Epithelial cell of esophagus (primary cell): Measurements from ENCODE around the gene PPCDC.
"Not testable (repeated sequence)": the region's sequence is repeated elsewhere in the genome, so short reads cannot be mapped to it uniquely, and the experiment has no call there.

Source experiments
- DNase-seq: peaks from one replicate; pipeline ENCODE4 v3.0.0; 2010; ENCODE audit warnings: low read depth
- H3K4me3 ChIP-seq: 2 replicates; pipeline ENCODE4 v1.5.1; 2011; ENCODE audit warnings: mild to moderate bottlenecking, low read length, control low read depth
- CTCF ChIP-seq: IDR thresholded peaks from 2 replicates; pipeline ENCODE4 v1.5.1; 2011; ENCODE audit warnings: low read depth, mild to moderate bottlenecking, low read length, control low read depth, inconsistent platforms; ENCODE audit not compliant: insufficient read depth; ENCODE audit errors: missing control alignments

Gene PPCDC

GRCh38 chr15:75082689-75083088, 59.3 kb downstream of the PPCDC start:
- no peak for DNase-seq
- no peak overlapping the region for H3K4me3 ChIP-seq
- TF ChIP-seq CTCF, result no peak

GRCh38 chr15:75085708-75086107, 62.3 kb downstream of the PPCDC start:
- DNase-seq, H3K4me3 ChIP-seq: not testable (repeated sequence)

GRCh38 chr15:75089456-75090387, 66.3 kb downstream of the PPCDC start:
- H3K4me3 ChIP-seq, result no peak overlapping the region
- TF ChIP-seq CTCF, result no peak
- DNase-seq, result no peak

GRCh38 chr15:75090388-75090734, 67.0 kb downstream of the PPCDC start:
- H3K4me3 ChIP-seq, result no peak overlapping the region
- TF ChIP-seq CTCF, result no peak
- peak; percentile 88 for DNase-seq

GRCh38 chr15:75091814-75092213, 68.4 kb downstream of the PPCDC start:
- no peak overlapping the region for H3K4me3 ChIP-seq
- no peak for TF ChIP-seq CTCF
- peak; percentile 70 for DNase-seq

- not testable (repeated sequence) for DNase-seq, H3K4me3 ChIP-seq
These were observed 71.6 kb downstream of the PPCDC start for GRCh38 chr15:75094961-75095478.

DNA sequence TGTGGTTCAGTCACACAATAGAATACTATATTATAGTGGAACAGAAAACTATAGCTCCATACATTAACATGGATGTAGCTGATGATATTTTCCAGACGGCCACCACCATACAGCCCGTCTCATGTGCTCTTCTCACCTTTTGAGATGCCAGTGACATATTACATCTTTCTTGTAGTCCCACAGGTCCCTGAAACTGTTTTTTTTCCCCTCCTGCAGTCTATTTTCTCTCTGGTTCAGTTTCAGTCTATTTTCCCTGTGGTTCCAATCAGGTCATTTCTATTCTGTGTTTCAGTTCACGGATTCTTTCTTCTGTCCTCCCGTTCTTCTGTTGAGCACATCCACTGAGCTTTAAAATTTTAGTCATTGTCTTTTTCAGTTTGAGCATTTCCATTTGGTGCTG, 72.2 kb downstream of the PPCDC start:
- H3K4me3 ChIP-seq, result no peak overlapping the region
- DNase-seq, result no peak
- no peak for TF ChIP-seq CTCF

GRCh38 chr15:75097939-75098338, 74.5 kb downstream of the PPCDC start:
- H3K4me3 ChIP-seq, result no peak overlapping the region
- DNase-seq, result no peak
- no peak for TF ChIP-seq CTCF
